Kidney epithelial cell (primary cell): ENCODE measurements around the gene PRPS1. TPM values are rescaled to one million over a fixed set of nuclear protein-coding genes. Genes with fewer than 3 reads are reported as not detected.
A peak's percentile ranks its signal among the peaks of the same experiment; 100 is the strongest.

Experiments
- DNase-seq: peaks from one replicate; pipeline ENCODE4 v3.0.0-alpha.2; 2010; ENCODE audit warnings: low read depth
- H3K27me3 ChIP-seq: 2 replicates; pipeline ENCODE4 v1.6.0; 2011; ENCODE audit warnings: low read length; ENCODE audit not compliant: control insufficient read depth, insufficient read depth
- H3K36me3 ChIP-seq: 2 replicates; pipeline ENCODE4 v1.5.1; 2011; ENCODE audit warnings: low read length; ENCODE audit not compliant: control insufficient read depth, insufficient read depth
- H3K4me3 ChIP-seq: 2 replicates; pipeline ENCODE4 v1.5.1; 2011; ENCODE audit warnings: low read depth, mild to moderate bottlenecking, control low read depth, low read length
- total RNA-seq: library from RNA; depleted of rRNA; stranded (reverse); fragments of >200 nt; gene quantifications from 2 replicates; pipeline ENCODE4 v1.2.3, GENCODE V29; 2015
- TF ChIP-seq, protein P1 (sequence below): IDR thresholded peaks from 2 replicates; pipeline ENCODE4 v1.5.1; 2011; ENCODE audit warnings: mild to moderate bottlenecking, moderate library complexity, low read length, control low read depth, inconsistent platforms; ENCODE audit not compliant: insufficient read depth, poor library complexity, severe bottlenecking

Gene PRPS1
- total RNA-seq, 1 donor from 2014 or later = 22.4 TPM

DNA sequence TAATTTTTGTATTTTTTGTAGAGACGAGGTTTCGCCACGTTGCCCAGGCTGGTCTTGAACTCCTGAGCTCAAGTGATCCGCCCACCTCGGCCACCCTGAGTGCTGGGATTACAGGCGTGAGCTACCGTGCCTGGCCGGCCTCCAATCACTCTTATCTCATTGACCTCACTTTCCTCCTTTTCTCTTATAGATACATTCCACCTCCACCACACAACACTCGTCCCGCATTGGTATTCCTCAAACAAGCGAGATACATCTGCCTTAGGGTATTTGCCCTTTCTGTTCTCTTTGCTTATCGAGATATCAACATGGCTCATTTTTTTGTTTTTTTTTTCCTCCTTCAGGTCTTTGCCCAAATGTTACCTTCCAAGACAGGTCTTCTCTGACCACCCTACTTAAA lies 1.8 kb upstream of the PRPS1 start:
- DNase-seq = no peak
- H3K36me3 ChIP-seq = no peaks in the 10 kb centered on the region
- no peak overlapping the region for H3K4me3 ChIP-seq
- TF ChIP-seq, protein P1, sequence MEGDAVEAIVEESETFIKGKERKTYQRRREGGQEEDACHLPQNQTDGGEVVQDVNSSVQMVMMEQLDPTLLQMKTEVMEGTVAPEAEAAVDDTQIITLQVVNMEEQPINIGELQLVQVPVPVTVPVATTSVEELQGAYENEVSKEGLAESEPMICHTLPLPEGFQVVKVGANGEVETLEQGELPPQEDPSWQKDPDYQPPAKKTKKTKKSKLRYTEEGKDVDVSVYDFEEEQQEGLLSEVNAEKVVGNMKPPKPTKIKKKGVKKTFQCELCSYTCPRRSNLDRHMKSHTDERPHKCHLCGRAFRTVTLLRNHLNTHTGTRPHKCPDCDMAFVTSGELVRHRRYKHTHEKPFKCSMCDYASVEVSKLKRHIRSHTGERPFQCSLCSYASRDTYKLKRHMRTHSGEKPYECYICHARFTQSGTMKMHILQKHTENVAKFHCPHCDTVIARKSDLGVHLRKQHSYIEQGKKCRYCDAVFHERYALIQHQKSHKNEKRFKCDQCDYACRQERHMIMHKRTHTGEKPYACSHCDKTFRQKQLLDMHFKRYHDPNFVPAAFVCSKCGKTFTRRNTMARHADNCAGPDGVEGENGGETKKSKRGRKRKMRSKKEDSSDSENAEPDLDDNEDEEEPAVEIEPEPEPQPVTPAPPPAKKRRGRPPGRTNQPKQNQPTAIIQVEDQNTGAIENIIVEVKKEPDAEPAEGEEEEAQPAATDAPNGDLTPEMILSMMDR = no peak
- H3K27me3 ChIP-seq = no peaks in the 10 kb centered on the region

DNA sequence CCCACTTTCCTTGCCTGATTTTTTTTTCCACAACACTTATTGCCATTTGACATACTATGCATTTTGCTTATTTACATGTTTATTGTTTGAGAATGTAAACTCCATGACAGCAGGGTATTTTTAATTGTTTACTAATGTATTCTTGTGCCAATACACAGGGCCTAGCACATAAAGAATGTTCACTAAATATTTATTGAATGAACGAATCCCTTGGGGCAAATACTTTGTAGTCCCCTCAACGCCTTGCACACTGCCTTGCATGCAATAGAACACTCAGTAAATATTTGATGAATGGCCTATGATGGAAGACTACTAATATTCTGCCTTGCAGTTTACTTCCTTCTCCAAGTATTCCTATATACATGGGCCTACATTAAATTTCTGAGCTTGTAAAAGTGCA lies 1.4 kb upstream of the PRPS1 start:
- Histone ChIP-seq H3K36me3 (no peaks in the 10 kb centered on the region), H3K27me3 (no peaks in the 10 kb centered on the region), H3K4me3 (no peak overlapping the region)
- TF ChIP-seq, protein P1 = no peak
- DNase-seq = no peak

DNA sequence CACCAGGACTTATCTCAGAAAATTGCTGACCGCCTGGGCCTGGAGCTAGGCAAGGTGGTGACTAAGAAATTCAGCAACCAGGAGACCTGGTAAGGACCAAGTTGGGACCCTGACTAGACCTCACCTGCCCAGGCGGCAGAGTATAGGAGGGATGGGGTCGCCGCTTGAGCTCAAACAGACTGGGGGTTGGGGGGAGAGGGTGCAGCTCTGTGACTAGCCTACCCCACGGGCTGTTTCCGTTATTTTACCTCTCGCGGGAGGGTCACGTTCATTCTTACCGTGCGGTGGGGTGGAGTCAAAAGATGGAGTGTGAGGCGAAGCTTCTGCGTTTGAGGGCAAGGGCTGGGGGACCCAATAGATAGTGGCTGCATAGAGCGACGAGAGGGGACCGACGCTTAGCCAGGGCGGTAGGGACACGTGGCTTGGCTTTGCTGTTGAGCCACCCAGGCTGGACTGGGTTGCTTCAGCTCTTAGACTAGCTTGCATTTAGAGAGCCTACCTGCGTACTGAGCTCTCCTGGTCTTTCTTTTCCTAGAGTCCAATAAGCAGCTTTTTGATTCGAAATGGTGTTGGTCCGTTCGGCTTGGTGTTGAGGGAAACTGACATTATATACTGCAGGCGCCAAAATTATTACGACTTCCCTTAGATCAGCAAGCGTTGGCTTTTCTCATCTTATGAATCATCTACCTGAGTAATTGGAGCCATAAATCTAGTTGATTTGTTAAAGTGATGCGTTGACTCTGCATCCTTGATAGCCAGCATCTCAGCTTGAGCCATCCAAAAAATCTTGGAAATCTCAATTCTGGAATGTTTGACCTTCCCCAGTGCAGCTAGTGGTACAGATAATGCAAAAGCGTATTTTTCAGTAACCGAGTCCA lies 591 bp downstream of the PRPS1 start:
- DNase-seq = no peak
- no peaks in the 10 kb centered on the region for H3K27me3 ChIP-seq
- no peaks in the 10 kb centered on the region for H3K36me3 ChIP-seq
- H3K4me3 ChIP-seq = peak overlapping the region; percentile 78
- TF ChIP-seq, protein P1 = no peak

DNA sequence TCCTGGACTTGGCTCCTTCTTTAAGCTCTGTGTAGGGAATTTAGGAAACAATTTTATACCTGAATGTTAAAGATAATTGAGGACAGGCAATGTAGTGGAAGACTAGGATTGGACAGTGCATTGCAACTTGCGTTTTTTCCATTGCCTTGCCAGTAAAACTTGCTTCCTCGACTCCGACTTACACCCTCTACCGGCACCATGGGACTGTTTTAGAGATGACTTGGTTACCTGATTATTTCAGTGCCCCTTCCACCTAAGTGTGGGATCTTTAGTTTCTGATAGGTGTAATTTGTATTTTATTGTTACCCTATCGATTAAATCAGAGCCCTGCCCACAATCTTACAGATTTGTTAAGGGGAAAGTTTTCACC lies 1.2 kb downstream of the PRPS1 start:
- H3K4me3 ChIP-seq = peak overlapping the region; percentile 78
- no peaks in the 10 kb centered on the region for H3K27me3 ChIP-seq
- no peaks in the 10 kb centered on the region for H3K36me3 ChIP-seq
- TF ChIP-seq, protein P1 = peak; percentile 15
- no peak for DNase-seq

DNA sequence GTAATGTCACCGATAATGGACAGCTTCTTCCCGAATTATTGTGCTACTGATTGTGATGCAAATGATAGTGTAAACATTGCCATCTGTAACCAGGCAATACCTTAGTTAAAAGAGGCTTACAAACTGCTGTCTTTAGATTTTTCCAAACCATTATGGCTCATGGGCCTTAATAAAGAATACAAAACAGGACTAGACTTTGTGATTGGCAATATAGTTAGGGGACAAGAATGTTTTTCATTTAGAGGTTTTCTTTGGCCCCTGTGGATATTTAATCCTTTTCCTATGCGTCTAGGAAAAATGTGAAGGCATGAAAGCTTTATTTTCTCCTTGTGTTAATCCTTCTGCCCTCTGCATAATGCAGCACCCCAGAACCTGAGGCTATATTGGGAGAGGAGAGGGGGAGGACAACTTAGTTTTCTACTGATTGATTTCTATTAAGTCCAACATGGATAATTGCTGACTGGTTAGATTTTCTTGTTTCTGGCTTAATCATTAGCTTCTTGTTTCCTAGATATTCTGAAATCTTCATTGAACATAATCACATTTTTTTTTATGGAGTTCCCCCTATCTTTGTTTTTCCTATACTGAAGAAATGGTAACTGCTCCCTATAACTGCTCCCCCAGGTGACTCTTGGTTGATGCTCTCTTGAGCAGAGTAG lies 1.9 kb downstream of the PRPS1 start:
- no peak for DNase-seq
- H3K4me3 ChIP-seq = peak overlapping the region; percentile 78
- H3K36me3 ChIP-seq = no peaks in the 10 kb centered on the region
- TF ChIP-seq, protein P1 = no peak
- H3K27me3 ChIP-seq = no peaks in the 10 kb centered on the region
